Osteocyte (in vitro differentiated cells): ENCODE data around the gene ARHGEF25. TPM values are rescaled to one million over a fixed set of nuclear protein-coding genes. Genes with fewer than 3 reads are reported as not detected.

Experiments used
- DNase-seq: peaks from one replicate; pipeline ENCODE4 v3.0.0; 2021; ENCODE audit warnings: mixed read lengths; ENCODE audit not compliant: unreplicated experiment; ENCODE audit errors: extremely low spot score
- H3K27ac Mint-ChIP-seq: one replicate; pipeline ENCODE4 v1.8.0; 2021; ENCODE audit warnings: mild to moderate bottlenecking, mixed read lengths; ENCODE audit not compliant: unreplicated experiment
- H3K27me3 Mint-ChIP-seq: one replicate; pipeline ENCODE4 v1.8.0; 2021; ENCODE audit warnings: mixed read lengths; ENCODE audit not compliant: unreplicated experiment
- H3K36me3 Mint-ChIP-seq: one replicate; pipeline ENCODE4 v1.8.0; 2021; ENCODE audit warnings: mixed read lengths; ENCODE audit not compliant: unreplicated experiment
- H3K4me1 Mint-ChIP-seq: one replicate; pipeline ENCODE4 v1.8.0; 2021; ENCODE audit warnings: mixed read lengths; ENCODE audit not compliant: unreplicated experiment
- H3K4me3 Mint-ChIP-seq: one replicate; pipeline ENCODE4 v1.8.0; 2021; ENCODE audit warnings: mild to moderate bottlenecking, moderate library complexity, mixed read lengths; ENCODE audit not compliant: unreplicated experiment
- H3K9me3 Mint-ChIP-seq: one replicate; pipeline ENCODE4 v1.8.0; 2021; ENCODE audit warnings: mixed read lengths; ENCODE audit not compliant: unreplicated experiment
- total RNA-seq: library from RNA; stranded (reverse); gene quantifications from 2 replicates; pipeline ENCODE4 v1.2.1, GENCODE V29; 2021
- TF ChIP-seq, protein P1 (sequence below): fragments of 200-600 bp; sonication (generic); IDR thresholded peaks from 2 replicates; pipeline ENCODE4 v1.5.0; 2021; ENCODE audit warnings: antibody characterized with exemption, mild to moderate bottlenecking, moderate library complexity

The ARHGEF25 gene
- total RNA-seq, 1 donor from 2014 or later, result 27.6 TPM

DNA sequence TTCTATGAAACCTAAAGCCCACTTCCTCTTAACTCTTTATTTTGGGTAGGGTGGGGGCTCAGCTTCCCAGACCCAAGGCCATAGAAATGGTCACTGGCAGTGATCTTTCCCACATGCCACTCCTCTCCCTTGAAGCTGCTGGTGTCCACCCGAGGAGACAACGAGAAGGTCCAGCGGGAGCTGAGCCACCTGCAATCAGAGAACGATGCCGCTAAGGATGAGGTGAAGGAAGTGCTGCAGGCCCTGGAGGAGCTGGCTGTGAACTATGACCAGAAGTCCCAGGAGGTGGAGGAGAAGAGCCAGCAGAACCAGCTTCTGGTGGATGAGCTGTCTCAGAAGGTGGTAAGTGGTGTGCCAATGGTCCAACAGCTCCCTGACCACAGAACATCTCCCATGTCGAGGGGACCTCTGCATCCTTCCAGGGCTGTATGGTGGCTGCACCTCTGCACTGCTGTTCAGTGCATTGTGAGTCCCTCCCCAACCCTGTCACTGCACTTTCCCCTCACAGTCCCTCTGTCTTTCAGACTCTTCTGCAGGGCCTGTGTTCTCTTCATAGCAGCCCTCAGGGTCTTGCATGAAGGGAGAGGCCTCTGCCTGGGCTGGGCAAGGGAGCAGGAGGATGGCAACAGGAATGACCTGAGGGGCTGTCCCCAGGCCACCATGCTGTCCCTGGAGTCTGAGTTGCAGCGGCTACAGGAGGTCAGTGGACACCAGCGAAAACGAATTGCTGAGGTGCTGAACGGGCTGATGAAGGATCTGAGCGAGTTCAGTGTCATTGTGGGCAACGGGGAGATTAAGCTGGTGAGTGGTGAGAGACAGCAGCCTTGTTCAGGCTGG, 39.1 kb upstream of the ARHGEF25 start:
- H3K27ac Mint-ChIP-seq, result no peak overlapping the region
- H3K4me1 Mint-ChIP-seq, result no peaks in the 10 kb centered on the region
- no peak overlapping the region for H3K4me3 Mint-ChIP-seq
- H3K27me3 Mint-ChIP-seq, result peaks cover 3% of the 10 kb centered on the region
- no peaks in the 10 kb centered on the region for H3K9me3 Mint-ChIP-seq
- no peaks in the 10 kb centered on the region for H3K36me3 Mint-ChIP-seq
- TF ChIP-seq, protein P1, sequence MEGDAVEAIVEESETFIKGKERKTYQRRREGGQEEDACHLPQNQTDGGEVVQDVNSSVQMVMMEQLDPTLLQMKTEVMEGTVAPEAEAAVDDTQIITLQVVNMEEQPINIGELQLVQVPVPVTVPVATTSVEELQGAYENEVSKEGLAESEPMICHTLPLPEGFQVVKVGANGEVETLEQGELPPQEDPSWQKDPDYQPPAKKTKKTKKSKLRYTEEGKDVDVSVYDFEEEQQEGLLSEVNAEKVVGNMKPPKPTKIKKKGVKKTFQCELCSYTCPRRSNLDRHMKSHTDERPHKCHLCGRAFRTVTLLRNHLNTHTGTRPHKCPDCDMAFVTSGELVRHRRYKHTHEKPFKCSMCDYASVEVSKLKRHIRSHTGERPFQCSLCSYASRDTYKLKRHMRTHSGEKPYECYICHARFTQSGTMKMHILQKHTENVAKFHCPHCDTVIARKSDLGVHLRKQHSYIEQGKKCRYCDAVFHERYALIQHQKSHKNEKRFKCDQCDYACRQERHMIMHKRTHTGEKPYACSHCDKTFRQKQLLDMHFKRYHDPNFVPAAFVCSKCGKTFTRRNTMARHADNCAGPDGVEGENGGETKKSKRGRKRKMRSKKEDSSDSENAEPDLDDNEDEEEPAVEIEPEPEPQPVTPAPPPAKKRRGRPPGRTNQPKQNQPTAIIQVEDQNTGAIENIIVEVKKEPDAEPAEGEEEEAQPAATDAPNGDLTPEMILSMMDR, result no peak
- DNase-seq, result no peak

DNA sequence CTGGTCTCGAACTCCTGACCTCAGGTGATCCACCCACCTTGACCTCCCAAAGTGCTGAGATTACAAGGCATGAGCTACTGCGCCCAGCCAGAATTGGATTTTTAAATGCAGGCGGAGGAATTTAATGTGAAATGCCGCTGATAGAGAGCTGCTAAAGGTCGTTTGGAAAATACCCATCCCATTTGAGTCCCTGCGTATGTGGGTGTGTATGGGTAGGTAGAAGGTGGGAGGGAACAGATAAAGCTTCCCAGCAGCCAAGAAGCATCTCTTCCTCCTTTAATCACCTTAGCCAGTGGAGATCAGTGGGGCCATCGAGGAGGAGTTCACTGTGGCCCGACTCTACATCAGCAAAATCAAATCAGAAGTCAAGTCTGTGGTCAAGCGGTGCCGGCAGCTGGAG, 36.4 kb upstream of the ARHGEF25 start:
- Mint-ChIP-seq H3K9me3 (no peaks in the 10 kb centered on the region), H3K4me3 (no peak overlapping the region), H3K36me3 (no peaks in the 10 kb centered on the region), H3K27ac (no peak overlapping the region), H3K27me3 (peaks cover 10% of the 10 kb centered on the region), H3K4me1 (no peaks in the 10 kb centered on the region)
- TF ChIP-seq, protein P1, result no peak
- DNase-seq, result no peak

DNA sequence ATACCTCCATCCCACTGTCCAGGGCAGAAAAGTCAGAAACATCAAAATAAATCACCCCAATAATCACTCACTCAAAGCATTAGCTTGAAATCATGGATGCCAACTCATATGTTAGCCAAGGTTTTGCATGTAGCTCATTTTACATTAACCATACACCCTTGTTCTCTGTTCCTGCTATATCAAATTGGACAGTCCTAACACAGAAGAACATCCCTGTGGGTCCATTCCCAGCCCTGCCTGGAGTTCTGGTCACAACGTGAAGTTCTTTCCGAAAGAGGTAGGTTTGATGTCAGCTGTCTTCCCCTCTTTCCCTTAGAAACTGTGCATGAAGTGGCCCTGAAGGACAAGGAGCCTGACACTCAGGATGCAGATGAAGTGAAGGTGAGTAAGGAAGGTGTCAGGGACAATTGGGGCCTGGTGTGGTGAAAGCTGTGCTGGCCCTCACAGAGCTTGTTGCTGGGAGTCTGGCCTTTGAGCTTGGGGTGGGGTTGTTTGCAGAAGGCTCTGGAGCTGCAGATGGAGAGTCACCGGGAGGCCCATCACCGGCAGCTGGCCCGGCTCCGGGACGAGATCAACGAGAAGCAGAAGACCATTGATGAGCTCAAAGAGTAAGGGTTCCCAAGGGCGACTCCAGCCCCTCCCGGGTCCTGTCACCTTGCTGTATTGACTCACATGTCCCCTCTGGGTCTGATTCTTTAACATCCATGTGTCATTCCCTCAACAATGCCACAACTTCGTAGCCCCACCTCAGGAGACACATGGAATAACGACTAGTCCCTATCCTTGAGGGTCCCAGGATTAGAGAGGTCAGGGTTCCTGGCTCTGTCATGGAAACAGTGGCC, 35.2 kb upstream of the ARHGEF25 start:
- H3K4me1 Mint-ChIP-seq, result no peaks in the 10 kb centered on the region
- H3K36me3 Mint-ChIP-seq, result no peaks in the 10 kb centered on the region
- no peak for DNase-seq
- TF ChIP-seq, protein P1, result no peak
- no peak overlapping the region for H3K4me3 Mint-ChIP-seq
- H3K27ac Mint-ChIP-seq, result no peak overlapping the region
- no peaks in the 10 kb centered on the region for H3K9me3 Mint-ChIP-seq
- H3K27me3 Mint-ChIP-seq, result peaks cover 12% of the 10 kb centered on the region

DNA sequence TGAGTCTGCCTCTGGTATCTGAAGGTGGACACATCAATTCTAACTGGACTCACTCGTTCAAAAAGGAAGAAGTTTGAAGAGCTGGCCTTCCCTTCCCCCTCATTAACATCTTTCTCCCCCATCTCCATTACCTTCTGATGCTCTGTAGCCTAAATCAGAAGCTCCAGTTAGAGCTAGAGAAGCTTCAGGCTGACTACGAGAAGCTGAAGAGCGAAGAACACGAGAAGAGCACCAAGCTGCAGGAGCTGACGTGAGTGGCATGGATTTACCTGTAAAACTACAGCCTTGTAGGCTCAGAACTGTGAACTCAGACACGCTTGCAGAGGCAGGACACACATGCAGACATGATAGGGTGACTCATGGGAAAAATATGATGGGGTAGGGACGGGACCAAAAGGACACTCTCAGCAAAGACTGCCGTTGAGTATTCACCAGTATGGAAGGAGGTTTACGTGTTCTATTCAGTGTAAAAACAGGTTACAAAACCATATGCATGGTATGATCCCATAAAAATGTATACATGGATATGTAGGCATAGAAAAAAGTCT, 34.5 kb upstream of the ARHGEF25 start:
- H3K9me3 Mint-ChIP-seq, result no peaks in the 10 kb centered on the region
- H3K27ac Mint-ChIP-seq, result no peak overlapping the region
- no peak overlapping the region for H3K4me3 Mint-ChIP-seq
- peaks cover 9% of the 10 kb centered on the region for H3K27me3 Mint-ChIP-seq
- DNase-seq, result no peak
- no peaks in the 10 kb centered on the region for H3K4me1 Mint-ChIP-seq
- TF ChIP-seq, protein P1, result no peak
- no peaks in the 10 kb centered on the region for H3K36me3 Mint-ChIP-seq
